GM23248 (cell line): Measurements from ENCODE around the gene PANK1.

Source experiments
- EZH2 ChIP-seq: fragments of 200-600 bp; sonication (generic); IDR thresholded peaks from 2 replicates; pipeline ENCODE4 v1.6.1; 2018; ENCODE audit warnings: antibody characterized with exemption, mild to moderate bottlenecking; ENCODE audit not compliant: insufficient read depth, poor library complexity, severe bottlenecking
- EZH2phosphoT487 ChIP-seq: fragments of 200-600 bp; sonication (generic); IDR thresholded peaks from 2 replicates; pipeline ENCODE4 v1.6.1; 2018; ENCODE audit warnings: antibody characterized with exemption, moderate library complexity, mild to moderate bottlenecking, low read depth; ENCODE audit not compliant: insufficient read depth

GRCh38 chr10:89645742-89646172 lies 715 bp upstream of the PANK1 start:
- TF ChIP-seq EZH2 (no peak), EZH2phosphoT487 (no peak)
